Stimulated activated CD4-positive, alpha-beta T cell treated with anti-CD3 and anti-CD28 coated beads, Interleukin-2, amount 100 ng/mL, for 48 hours (primary cell): ENCODE data around the gene LRRC14B.
"Not testable (repeated sequence)": the region's sequence is repeated elsewhere in the genome, so short reads cannot be mapped to it uniquely, and the experiment has no call there.

Experiments
- DNase-seq, 2 donors: peaks; one replicate each; pipeline ENCODE4 v3.0.0-alpha.2; 2020

Gene LRRC14B

DNA sequence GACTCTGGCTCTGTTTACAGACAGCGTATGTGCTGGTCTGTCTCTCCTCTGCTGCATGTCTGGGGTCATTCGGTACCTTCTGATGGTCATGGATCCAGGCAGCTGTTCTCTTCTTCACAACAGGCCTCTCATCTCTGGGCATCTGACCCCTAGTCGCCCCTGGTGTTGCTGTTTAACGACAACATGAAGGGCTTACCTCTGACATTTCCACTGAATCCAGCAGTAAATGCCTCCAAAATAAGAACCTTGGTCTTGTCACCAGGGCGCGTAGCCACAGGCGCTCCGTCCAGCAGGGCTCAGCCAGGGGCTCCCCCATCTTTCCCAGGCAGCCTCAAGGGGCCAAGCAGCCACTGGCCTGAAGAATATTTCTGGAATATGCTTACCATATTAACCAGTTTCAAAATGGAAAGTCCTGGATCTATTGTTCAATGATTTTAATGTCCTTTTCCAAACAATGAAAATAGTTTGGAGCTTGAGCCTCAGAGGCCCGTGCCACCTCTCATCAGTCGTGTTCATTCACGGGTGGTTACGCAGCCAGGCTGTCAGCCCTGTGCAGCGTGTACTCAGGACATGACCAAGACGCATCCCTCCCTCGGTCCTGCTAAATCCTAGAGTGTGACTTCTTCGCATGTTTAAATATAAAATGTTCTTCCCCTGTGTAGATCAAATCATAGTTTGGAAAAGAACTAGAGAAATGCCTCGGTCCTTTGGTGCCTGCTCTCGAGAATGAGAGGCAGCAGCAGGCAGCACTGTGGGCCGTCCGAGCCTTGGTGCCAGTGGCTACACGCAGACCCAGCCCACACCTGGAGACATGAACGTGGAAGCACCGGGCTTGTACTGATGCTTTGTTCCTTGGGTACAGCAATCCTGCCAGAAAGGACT, 30.1 kb upstream of the LRRC14B start:
- no peak for DNase-seq

DNA sequence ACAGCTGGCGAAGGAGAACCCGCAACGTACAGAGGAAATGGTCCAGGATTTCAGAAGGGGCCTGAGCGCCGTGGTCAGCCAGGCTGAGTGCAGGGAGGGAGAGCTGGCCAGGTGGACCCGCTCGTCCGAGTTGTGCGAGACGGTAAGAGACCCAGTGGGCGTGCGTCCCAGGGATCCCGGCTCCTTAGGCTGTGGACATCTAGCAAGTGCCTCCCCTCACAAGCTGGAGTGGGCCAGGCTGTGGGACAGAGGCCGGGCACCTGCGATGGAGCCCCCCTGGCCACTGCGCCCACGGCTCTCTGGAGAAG, 29.5 kb upstream of the LRRC14B start:
- no peak for DNase-seq

DNA sequence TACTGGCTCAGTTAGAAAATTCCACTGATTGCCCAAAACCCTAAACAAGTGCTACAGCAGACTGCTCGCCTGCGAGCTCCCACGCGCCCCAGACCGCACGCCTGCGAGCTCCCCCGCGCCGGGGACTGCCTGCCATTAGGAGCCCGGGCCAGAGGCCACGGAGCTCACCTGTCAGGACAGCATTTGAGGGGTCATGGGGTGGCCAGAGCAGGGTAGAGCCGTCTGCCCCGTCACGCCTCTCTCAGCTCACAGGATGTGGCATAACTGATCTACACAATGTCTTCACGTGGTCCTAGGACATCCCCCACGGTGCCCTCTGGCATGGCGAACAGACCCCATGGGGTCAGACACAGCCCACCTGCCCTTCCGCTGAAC, 29.1 kb upstream of the LRRC14B start:
- DNase-seq, result no peak

DNA sequence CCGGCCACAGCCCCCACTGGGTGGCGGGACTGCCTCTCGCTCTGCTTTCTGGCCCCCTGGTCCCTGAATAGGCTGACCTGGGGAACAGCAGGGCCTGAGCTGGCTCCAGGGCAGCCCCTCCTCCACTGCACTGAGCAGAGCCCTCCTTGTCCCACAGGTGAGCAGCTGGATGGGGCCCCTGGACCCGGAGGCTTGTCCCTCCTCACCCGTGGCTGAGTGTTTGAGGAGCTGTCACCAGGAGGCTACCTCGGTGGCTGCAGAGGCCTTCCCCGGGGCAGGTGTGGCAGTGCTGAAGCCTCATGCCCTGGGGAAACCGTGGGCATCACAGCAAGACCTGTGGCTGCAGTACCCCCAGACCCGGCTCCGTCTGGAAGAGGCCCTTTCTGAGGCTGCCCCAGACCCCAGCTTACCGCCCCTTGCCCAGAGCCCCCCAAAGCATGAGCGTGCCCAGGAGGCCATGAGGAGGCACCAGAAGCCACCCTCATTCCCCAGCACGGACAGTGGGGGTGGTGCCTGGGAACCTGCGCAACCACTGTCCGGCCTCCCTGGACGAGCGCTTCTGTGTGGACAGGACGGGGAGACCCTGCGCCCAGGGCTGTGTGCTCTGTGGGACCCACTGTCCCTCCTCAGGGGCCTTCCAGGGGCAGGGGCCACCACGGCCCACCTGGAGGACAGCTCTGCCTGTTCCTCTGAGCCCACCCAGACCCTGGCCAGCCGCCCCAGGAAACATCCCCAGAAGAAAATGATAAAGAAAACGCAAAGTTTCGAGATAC, 28.5 kb upstream of the LRRC14B start:
- DNase-seq, result no peak

DNA sequence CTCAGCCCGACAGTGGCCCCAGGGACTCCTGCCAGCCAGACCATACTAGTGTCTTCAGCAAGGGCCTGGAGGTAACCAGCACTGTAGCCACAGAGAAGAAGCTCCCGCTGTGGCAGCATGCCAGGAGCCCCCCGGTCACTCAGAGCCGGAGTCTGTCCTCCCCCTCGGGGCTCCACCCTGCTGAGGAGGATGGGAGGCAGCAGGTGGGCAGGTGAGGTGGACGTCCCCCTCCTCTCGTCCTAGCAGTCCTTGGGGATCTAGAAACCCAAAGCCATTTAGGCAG, 28.0 kb upstream of the LRRC14B start:
- DNase-seq, result no peak

DNA sequence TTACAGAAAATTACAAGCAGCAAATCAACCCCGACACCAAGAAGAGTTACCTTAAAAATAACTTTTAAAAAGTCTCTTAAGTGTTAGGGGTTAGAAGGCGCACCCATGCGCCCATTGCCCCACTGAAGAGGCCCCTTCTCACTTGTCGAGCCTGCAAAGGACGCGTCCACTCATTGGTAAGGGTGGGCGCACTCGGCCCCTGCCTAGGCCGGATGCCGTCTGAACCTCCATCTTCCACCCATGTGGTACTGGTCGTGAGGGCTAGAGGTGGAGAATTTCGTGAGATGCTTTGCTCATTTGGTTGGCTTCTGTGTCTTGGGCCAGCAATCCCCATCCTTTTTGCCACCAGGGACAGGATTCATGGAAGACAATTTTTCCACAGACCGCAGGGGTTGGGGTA, 27.5 kb upstream of the LRRC14B start:
- DNase-seq, result no peak

DNA sequence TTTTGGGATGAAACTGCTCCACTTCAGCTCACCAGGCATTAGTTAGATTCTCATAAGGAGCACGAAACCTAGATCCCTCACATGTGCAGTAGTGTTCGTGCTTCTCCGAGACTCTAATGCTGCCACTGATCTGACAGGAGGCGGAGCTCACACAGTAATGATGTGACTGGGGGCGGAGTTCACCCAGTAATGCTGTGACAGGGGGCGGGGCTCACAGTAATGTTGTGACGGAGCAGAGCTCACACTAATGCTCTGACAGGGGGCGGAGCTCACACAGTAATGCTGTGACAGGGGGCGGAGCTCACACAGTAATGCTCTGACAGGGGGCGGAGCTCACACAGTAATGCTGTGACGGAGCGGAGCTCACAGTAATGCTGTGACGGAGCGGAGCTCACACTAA, 27.1 kb upstream of the LRRC14B start:
- DNase-seq, result no peak

DNA sequence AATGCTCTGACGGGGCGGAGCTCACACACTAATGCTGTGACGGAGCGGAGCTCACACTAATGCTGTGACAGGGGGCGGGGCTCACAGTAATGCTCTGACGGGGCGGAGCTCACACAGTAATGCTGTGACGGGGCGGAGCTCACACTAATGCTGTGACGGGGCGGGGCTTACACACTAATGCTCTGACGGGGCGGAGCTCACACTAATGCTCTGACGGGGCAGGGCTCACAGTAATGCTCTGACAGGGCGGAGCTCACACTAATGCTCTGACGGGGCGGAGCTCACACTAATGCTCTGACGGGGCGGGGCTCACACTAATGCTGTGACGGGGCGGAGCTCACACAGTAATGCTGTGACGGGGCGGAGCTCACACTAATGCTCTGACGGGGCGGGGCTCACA, 26.5 kb upstream of the LRRC14B start:
- DNase-seq, result not testable (repeated sequence)

DNA sequence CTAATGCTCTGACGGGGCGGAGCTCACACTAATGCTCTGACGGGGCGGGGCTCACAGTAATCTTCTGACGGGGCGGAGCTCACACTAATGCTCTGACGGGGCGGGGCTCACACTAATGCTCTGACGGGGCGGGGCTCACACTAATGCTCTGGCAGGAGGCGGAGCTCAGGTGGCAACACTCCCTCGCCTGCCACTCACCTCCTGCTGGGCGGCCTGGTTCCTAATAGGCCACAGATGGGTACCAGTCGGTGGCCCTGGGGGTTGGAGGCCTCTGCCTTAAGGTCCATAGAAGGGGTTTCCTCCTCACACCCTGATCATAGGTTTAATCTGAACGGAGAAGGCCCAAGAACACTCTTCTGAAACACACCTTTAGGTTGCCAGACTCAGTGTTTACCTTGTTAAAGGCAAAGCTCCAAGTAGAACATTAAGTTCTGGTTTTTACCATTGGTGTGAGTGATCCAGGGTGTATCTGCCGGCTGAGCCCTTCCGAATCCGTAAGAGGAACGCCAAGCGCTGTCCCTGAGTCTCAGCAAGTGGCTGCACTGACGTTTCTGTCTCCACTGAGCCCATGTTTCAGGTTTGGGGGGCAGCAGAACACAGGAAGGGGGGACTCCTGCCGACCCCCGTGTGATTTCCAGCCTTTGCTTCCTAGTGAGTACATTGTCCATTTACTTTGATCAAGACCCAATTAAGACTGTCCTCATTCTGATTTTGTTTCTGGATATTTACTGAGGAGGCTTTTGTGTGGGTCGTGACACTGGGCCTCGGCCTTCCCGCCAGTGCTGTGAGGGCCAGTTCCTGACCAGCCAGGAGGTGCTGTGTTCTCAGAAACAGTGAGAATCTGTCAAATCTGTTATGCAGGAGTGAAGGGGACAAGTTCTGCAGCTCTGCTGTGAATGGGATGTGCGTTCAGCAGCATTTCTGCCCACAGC, 24.6 kb upstream of the LRRC14B start:
- no peak for DNase-seq

DNA sequence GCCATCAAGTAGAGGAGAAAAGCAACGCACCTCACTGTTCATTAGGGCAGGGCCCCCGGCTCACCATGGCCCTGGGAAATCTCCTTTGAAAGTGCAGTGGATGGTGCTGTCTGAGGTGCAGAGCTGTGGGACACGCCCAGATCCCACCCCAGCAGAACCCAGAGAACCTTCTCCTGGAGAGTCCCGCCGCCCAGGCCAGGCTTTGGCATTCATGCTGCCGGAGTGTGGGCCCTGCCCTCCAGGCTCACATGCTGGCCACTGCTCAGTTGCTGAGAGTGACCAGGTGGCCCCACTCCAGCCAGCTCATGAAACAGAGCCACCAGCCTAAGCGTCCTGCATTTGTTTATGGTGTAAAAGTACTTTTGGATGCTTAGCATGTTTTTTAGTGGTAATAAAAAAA, 23.8 kb upstream of the LRRC14B start:
- DNase-seq, result no peak

DNA sequence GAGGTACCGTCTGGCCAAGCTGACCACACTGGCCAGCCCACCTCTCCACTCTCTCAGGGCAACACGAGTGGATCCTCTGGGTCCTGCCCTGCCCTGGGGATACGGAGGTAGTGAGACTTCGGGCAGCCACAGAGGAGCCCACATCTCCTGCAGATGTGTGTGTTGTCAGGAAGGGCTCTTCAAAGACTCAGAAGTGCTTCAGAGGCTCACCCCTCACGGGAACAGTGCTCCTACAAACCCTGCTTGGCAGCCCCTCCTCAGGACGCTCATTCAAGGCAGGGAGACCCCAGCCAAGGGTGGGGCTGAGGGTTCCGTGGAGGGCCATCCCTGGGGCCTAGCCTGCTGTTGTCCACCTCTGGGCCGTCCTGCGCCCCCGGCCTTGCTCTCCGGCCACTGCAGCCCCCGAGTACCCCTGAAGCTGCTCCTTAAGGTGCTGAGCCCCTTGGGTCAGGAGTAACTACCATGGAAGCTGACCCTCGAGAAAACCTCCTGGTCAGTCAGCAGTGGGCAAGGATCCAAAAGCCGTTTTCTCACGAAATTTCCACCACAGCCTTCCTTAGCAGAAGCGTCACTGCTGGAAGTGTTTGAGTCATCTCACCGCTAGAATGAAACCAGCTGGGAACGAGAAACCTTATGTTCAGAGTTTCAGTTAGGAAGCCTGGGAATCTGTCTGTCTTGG, 23.2 kb upstream of the LRRC14B start:
- no peak for DNase-seq

DNA sequence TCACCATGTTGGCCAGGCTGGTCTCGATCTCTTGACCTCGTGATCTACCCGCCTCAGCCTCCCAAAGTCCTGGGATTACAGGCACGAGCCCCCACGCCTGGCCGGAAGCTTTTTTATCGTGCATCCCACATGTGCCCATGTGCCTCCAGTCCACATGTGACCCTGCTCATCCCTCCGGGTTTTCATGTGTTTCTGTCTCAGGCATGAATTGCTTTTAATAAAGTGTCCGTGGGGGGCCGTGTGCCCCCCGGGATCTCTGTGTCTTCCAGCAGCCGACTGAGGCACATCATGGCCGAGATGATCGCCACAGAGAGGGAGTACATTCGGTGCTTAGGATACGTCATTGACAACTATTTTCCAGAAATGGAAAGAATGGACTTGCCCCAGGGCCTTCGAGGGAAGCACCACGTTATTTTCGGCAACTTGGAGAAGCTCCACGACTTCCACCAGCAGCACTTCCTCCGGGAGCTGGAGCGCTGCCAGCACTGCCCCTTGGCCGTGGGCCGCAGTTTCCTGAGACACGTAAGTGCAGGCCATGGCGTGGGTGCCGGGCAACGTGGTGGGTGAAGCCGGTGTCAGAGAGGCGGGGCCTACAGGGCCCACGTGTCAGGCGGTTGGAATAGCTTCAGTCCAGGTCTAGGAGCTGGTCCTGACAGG, 22.1 kb upstream of the LRRC14B start:
- DNase-seq, result no peak

DNA sequence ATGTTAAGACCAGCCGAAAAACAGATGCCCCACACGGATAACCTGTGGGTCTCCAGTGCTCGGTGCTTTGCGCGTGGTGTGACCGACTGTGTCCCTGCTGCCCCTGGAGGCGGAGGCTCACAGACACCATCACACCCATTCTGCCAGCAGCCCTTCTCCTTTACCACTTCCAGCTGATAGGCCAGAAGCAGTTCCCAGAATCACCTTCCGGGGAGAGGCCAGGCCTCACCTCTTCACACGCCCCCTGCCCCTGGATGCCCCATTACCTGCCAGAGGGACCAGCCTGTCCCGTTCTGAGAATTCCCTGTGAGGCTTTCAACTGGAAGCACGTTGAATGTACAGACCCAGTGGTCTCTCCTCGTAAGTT, 21.6 kb upstream of the LRRC14B start:
- DNase-seq, result no peak

DNA sequence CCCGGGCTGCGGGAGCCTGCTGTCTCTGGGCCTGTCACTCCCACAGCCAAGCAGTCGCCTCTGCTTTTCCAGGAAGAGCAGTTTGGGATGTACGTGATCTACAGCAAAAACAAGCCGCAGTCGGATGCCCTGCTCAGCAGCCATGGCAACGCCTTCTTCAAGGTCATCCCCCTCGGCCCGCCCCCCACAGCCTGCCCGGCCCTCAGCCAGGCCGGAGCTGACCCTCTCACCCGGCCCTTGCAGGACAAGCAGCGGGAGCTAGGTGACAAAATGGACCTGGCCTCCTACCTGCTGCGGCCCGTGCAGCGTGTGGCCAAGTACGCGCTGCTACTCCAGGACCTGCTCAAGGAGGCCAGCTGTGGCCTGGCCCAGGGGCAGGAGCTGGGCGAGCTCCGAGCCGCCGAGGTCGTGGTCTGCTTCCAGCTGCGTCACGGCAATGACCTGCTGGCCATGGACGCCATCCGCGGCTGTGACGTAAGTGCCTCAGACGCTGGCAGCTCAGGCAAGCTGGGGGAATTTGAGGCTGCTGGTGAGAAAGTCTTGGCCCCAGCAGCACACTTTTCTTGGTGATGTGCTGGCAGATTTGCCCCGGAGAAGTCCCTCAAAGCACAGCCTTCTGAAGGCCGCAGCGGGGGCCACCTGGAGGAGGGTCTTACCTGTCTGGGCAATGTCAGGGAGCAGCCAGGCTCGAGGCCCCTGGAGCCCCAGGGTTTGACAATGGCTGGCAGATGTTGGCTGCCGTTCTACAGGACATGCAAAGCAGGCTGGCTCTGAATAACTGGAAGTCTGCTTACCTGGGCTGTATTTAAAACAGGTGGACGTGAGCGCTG, 20.1 kb upstream of the LRRC14B start:
- no peak for DNase-seq

DNA sequence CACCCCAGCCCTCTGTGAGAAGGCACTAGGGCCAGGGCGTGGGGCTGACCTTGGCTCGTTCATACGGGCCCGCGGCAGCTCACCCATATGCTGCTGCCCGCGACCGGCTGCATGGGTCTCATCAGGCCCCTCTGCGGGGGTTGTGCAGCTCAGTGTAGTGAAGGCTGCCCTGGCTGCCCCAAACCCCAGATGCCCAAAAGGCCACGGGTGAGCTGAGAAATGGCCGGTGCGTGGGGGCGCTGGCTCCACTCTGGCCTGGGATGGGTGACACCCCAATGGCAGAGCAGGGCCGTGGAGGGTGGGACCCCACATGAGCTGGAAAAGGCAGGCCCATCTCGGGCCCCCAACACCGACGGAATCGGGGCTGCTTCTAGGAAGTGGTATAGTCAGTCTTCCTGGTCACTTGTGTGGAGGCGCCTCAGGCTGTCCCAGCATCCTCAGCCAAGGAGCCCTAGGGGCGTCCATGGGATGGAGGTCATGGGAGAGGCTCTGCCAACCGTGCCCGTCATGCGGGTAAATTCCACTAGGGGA, 19.4 kb upstream of the LRRC14B start:
- no peak for DNase-seq

DNA sequence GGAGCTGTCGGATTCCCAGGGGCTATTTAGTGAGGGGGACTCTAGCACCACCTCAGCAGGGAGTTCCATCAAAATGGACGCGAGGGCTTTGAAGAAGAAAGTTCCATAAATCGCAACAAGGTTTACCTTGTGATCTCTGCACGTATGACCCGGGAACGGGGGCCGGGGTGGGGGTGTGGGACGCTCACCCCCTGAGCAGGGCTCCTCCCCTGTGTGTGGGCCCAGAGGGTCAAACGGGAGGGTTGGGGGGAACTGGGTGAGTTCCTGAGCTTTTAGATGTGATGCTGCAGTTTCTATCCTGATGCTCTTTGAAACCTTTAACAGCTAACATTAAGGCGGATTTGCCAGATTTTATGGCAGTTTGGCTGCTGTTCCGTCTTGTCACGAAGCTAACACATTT, 18.9 kb upstream of the LRRC14B start:
- DNase-seq, result no peak

DNA sequence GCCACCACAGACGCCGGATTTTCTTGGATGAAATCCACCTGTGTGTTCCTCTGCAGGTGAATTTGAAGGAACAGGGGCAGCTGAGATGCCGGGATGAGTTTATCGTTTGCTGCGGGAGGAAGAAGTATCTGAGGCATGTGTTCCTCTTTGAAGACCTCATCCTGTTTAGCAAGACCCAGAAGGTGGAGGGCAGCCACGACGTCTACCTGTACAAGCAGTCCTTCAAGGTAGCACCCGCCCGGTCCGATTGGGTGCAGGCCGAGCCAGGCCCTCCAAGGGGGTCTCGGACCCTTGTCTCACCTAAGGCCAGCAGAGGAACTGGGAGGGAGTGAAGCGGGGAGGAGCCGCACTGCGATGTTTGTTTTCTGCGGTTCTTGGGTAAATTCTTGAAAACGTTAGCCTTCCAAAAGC, 18.4 kb upstream of the LRRC14B start:
- no peak for DNase-seq

DNA sequence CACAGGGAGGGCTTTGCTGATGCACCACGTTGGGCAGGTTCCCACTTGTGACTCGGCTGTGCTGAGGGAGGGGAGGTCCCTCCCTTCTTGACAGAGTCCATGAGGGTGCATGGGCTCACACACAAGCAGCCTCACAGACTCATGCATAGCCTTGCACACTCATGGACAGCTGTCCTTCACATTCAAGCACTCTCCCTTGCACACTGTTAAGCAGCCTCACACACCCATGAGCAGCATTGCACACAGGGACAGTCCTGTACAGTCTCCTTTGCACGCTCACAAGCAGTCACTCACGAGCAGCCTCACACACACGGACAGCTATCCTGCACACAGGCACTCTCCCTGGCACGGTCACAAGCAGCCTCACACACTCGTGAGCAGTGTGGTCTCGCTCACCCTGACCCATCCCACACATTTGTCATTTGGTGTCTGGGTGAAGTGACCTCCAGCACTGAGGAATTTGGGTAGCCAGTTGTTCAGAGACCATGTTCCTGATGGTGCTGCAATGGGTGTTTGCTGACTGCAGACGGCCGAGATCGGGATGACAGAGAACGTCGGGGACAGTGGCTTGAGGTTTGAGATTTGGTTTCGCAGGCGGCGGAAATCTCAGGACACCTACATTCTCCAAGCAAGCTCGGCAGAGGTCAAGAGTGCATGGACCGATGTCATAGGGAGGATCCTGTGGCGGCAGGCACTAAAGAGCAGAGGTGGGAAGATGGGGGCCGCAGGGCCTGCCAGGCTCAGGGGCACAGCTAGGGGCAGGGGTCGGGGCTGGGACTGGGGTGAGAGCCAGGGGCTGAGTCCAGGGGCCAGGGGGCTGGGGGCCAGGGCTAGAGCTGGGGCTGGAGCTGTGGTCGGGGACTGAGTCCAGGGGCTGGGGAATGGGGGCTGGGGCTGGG, 17.7 kb upstream of the LRRC14B start:
- no peak for DNase-seq

DNA sequence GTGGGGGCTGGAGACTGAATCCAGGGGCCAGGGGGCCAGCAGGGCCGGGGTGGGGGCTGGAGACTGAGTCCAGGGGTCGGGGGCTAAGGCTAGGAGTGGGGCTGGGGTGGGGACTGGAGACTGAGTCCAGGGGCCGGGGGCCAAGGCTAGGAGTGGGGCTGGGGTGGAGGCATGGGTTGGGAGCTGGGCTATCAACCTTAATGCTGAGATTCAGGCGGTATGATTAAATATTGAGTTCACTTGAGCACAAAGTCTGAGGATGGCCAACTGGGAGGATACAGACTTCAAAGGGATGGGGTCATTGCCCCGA, 17.0 kb upstream of the LRRC14B start:
- DNase-seq, result no peak

DNA sequence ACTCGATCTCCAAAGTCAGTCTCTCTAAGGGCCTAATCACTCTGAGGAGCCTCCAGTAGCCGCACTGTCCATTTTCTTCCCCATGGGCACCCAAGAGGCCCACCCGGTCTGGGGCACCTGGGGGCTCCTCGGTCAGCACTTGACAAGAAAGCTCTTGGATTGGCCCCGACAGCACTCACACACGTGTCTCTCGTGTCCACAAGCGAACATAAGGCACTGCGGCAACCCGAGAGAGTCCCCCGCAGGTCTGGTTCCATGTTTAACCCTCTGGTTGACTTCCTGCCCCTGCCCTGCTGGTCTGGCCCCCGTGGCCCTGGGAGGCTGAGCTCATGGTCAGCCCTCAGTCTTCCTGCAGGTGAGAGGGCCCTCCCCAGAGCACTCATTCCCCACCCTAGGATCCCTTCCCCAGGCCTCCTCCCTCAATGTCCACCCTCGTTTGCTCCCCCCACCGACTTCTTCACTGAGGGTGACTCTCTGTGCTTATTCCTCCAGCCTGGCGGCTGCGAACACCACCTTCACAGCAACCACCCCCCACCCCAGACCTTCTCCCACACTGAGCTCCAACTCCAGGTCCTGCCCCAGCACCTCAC, 16.3 kb upstream of the LRRC14B start:
- no peak for DNase-seq
